SK-N-SH (cell line): ENCODE data around the gene ARMH3.

Source experiments
- CTCF ChIP-seq: fragments of 200-600 bp; sonication (generic); IDR thresholded peaks from 2 replicates; pipeline ENCODE4 v1.6.1; 2017; ENCODE audit warnings: antibody characterized with exemption, mild to moderate bottlenecking, moderate library complexity
- EP300 ChIP-seq, 2 experiments: IDR thresholded peaks; 2 replicates each; pipeline versions ENCODE4 v1.4.0 to v1.6.1; 2012; ENCODE audit warnings: borderline replicate concordance in 1 of 2, low read depth in 1 of 2, low read length in 1 of 2
- EZH2phosphoT487 ChIP-seq: fragments of 200-600 bp; sonication (generic); IDR thresholded peaks from 2 replicates; pipeline ENCODE4 v1.6.1; 2017; ENCODE audit warnings: low read depth, mixed run types, mild to moderate bottlenecking, antibody characterized with exemption, moderate library complexity, borderline replicate concordance
- MAX ChIP-seq: IDR thresholded peaks from 2 replicates; pipeline ENCODE4 v1.4.0; 2012; ENCODE audit warnings: low read depth

DNA sequence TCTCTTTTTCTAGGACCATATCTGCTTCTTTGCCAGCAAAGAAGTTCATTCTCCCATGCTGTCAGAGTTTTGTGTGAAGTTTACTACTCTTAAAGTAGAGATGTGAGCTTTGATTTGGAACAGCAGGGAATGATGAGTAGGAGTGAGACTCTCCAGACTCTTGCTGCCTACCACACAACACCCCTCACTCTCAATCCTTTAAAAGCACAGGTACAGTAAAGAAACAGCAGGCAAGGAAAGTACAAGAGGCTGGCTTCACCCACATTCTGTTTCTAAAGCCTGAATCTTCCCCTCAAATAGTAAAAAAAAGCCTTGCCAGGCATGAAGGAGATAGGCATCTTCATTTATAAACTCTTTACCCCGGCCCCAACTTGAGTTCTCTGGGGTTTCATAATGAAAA lies 97.3 kb downstream of the ARMH3 start:
- no peak for TF ChIP-seq CTCF
- no peak for TF ChIP-seq EP300 (IDR thresholded peaks at IDR 0.05; ENCODE audit: borderline replicate concordance in 1 of 2, low read depth in 1 of 2, low read length in 1 of 2)
- no peak for TF ChIP-seq EZH2phosphoT487
- TF ChIP-seq MAX: no peak
